GM20000 (cell line): Measurements from ENCODE around the gene FGF1.

ENCODE experiments used
- DNase-seq: peaks from one replicate; pipeline ENCODE4 v3.0.0; 2012; ENCODE audit warnings: low spot score
- TF ChIP-seq, protein P1 (sequence below): IDR thresholded peaks from 2 replicates; pipeline ENCODE4 v1.5.1; 2012; ENCODE audit warnings: mild to moderate bottlenecking, control low read depth; ENCODE audit errors: extremely low read depth, missing control alignments

The FGF1 gene

DNA sequence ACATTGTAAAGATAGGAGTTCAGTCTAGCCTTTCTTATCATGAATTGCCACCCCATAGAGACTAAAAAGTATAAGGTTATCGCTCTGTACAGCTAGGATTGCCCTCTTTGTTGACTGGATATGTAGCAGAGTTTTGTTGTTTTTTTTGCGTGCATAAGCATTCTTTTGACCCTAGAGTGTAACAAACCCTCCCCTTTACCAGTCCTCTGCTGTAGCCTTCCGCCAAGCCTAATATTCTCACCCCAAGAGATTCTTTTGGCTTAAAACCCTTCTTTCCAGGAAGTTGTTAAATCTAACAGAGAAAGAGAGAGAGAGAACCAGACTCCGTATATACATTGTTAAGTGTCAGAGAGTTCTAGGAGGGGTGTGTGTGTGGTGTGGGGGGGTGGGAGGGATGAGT lies 113.9 kb downstream of the FGF1 start:
- no peak for DNase-seq
- TF ChIP-seq, protein P1, sequence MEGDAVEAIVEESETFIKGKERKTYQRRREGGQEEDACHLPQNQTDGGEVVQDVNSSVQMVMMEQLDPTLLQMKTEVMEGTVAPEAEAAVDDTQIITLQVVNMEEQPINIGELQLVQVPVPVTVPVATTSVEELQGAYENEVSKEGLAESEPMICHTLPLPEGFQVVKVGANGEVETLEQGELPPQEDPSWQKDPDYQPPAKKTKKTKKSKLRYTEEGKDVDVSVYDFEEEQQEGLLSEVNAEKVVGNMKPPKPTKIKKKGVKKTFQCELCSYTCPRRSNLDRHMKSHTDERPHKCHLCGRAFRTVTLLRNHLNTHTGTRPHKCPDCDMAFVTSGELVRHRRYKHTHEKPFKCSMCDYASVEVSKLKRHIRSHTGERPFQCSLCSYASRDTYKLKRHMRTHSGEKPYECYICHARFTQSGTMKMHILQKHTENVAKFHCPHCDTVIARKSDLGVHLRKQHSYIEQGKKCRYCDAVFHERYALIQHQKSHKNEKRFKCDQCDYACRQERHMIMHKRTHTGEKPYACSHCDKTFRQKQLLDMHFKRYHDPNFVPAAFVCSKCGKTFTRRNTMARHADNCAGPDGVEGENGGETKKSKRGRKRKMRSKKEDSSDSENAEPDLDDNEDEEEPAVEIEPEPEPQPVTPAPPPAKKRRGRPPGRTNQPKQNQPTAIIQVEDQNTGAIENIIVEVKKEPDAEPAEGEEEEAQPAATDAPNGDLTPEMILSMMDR, result no peak

DNA sequence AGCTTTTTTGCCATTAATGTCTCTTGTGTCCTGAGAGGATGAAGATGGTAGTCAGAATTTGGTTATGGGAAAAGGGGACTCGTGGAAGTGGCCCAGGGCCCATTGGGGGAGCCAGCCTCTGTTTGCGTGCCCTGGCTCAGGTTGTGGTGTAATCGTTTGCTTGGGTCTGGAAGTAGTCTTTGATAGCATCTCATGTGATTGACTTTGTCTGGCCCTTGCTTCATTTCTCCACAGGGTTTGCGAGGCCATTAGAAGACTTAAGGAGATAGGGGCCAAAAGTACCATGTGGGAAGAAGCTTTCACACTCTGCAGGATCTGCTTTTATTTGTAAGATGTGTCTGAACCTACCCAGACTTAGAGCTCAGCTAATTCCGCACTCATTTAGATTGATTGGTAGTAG lies 114.5 kb downstream of the FGF1 start:
- no peak for DNase-seq
- TF ChIP-seq, protein P1, result no peak

DNA sequence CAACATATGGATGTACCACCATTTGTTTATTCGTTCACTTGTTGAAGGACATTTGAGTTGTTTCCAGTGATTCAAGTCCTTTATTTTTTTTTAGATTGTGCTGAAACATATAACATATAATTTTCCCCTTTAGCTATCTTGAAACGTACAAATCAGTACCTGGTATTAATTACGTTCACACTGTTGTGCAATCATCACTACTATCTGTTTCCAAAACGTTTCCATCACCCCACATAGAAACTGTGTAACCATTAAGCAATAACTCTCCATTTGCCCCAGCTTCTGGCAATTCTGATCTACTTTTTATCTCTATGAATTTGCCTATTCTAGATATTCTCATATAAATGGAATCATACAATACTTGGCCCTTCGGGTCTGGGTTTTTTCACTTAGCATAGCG lies 116.0 kb downstream of the FGF1 start:
- DNase-seq, result no peak
- TF ChIP-seq, protein P1, result no peak

DNA sequence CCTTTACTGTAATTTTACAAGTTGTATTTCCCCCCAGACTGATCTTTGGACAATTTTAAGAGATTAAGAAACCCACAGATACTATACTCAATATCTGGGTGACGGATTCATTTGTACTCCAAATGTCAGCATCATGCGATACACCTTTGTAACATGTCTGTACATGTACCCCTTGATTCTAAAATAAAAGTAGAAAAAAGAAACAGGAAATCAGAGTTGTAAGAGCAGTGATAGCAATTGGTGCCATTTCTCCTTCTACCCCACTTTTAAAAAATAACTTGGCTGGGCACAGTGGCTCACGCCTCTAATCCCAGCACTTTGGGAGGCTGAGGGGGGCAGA lies 116.9 kb downstream of the FGF1 start:
- no peak for DNase-seq
- TF ChIP-seq, protein P1, result no peak

DNA sequence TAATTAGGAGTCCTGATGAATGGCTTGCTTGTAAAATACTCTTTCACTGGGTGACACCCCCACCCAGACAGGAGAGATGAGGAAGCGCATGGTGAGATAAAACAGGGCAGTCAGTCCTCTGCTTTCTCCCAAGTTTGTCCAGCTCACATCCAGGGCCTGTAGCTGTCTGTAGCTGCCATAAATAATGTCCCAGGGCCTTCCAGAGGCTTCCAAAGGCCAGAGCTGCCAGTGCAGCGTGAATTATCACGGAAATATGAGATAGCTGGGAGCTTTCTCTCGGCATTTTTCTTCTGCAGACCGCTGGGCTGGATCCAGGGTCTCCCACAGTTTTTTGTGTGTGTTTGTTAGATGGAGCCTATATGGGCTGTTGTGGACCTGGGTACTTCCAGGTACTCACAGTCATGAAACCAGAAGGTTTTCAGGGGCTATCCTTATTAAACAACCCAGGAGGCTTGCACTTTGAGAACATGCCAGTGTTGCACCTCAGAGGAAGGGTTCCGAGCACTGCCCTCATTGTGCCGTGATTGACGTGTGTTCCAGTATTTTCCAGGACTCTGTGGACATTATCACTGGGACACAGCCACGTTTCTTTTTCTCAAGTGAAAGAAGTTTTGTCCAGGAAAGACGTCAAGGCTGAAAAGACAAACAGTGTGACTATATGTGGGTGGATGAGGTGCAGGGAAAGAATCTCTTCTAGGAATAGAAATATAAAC lies 117.5 kb downstream of the FGF1 start:
- DNase-seq, result no peak
- TF ChIP-seq, protein P1, result no peak

DNA sequence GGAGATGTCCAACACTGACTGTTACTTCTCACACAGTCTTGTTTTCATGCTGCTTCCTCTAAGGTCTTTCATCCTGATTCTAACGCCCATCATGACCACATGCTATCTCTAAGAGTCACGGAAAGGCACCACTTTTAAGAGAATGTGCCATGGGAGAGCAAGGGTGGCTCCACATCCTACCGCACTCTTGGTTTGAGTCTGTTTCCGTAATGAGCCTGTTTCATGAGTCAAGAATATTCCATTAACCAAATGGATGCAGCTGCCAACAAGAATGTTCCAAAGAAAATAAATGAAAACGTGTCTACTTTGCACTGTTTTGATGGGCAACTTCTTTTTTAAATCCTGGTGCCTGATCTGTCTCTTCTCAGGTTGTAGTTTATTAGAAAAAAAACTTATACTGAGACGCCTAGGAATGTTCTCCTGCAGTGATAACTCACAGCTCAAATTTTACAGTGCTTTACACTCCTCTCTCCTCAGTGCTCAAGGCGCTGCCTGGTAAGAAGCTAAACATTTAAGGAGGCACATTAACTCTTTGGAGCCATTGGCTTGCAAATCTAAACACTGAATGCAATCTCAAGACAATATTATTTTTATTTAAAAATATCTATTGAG lies 124.3 kb downstream of the FGF1 start:
- TF ChIP-seq, protein P1, result no peak
- no peak for DNase-seq

DNA sequence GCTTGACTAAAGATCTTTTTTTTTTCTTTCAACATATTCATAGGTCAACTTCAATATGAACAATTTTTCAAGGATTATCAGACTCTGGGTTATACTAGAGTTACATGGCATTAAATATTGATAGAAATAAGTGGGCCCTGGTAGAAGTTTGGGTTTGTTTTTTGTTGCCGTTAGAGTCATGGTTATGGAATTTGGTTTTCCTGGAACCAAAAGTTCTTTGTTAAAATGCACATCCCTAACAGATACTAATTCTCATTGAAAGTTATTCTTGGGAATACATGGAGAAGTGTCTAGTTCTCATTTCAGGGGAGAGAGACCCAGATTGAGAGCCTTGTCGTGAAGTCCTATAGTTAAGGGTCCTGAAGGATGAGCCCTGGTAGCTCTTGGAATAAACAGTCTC lies 124.9 kb downstream of the FGF1 start:
- TF ChIP-seq, protein P1, result no peak
- no peak for DNase-seq
